Measurements from ENCODE around the gene EHMT2.

DNA sequence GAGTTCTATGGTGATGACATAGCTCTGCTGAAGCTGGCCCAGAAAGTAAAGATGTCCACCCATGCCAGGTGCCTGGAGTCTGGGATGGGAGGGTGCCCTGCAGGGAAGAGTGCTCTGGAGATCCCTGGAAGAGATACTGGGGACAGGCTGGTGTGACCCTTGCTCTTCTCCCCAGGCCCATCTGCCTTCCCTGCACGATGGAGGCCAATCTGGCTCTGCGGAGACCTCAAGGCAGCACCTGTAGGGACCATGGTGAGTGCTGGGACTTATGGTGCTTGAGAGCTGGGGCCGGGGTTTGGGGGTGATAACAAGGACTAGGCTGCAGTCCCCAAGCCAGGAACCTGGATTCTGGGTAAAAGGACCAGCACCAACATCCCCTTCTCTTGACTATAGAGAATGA lies 46.2 kb upstream of the EHMT2 start:
- TF ChIP-seq, protein P1, sequence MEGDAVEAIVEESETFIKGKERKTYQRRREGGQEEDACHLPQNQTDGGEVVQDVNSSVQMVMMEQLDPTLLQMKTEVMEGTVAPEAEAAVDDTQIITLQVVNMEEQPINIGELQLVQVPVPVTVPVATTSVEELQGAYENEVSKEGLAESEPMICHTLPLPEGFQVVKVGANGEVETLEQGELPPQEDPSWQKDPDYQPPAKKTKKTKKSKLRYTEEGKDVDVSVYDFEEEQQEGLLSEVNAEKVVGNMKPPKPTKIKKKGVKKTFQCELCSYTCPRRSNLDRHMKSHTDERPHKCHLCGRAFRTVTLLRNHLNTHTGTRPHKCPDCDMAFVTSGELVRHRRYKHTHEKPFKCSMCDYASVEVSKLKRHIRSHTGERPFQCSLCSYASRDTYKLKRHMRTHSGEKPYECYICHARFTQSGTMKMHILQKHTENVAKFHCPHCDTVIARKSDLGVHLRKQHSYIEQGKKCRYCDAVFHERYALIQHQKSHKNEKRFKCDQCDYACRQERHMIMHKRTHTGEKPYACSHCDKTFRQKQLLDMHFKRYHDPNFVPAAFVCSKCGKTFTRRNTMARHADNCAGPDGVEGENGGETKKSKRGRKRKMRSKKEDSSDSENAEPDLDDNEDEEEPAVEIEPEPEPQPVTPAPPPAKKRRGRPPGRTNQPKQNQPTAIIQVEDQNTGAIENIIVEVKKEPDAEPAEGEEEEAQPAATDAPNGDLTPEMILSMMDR (conservative IDR thresholded peaks at IDR 0.05; ENCODE audit: low read depth, low read length): no peak
- TF ChIP-seq POLR2A (IDR thresholded peaks at IDR 0.05; ENCODE audit: low read depth, low read length): no peak
- no peak for TF ChIP-seq FOS (IDR thresholded peaks at IDR 0.05; ENCODE audit: low read depth, low read length)
- TF ChIP-seq, protein P2, sequence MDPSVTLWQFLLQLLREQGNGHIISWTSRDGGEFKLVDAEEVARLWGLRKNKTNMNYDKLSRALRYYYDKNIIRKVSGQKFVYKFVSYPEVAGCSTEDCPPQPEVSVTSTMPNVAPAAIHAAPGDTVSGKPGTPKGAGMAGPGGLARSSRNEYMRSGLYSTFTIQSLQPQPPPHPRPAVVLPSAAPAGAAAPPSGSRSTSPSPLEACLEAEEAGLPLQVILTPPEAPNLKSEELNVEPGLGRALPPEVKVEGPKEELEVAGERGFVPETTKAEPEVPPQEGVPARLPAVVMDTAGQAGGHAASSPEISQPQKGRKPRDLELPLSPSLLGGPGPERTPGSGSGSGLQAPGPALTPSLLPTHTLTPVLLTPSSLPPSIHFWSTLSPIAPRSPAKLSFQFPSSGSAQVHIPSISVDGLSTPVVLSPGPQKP (IDR thresholded peaks at IDR 0.05; ENCODE audit: borderline replicate concordance, low read depth, low read length): no peak
- no peak for TF ChIP-seq MXI1 (IDR thresholded peaks at IDR 0.05; ENCODE audit: borderline replicate concordance, low read depth, low read length)
- no peak for TF ChIP-seq MAFK (IDR thresholded peaks at IDR 0.05; ENCODE audit: low read depth, low read length)
- TF ChIP-seq SMC3 (IDR thresholded peaks at IDR 0.05; ENCODE audit: low read depth, low read length): no peak
- no peak for TF ChIP-seq RAD21 (IDR thresholded peaks at IDR 0.05; ENCODE audit: low read length)
- no peak for TF ChIP-seq BHLHE40 (IDR thresholded peaks at IDR 0.05; ENCODE audit: low read depth, low read length)
